HCT116 (cell line): ENCODE results near the gene NEURL4.

Source experiments
- ELF1 ChIP-seq: IDR thresholded peaks from 2 replicates; pipeline ENCODE4 v1.6.1; 2012; ENCODE audit warnings: low read depth, borderline replicate concordance
- EZH2 ChIP-seq: fragments of 200-600 bp; sonication (generic); IDR thresholded peaks from 2 replicates; pipeline ENCODE4 v1.6.1; 2017; ENCODE audit warnings: antibody characterized with exemption, mixed run types
- FOSL1 ChIP-seq: IDR thresholded peaks from 2 replicates; pipeline ENCODE4 v1.6.1; 2012; ENCODE audit warnings: low read depth
- JUND ChIP-seq: IDR thresholded peaks from 2 replicates; pipeline ENCODE4 v1.6.1; 2012
- POLR2A ChIP-seq: IDR thresholded peaks from 2 replicates; pipeline ENCODE4 v1.7.0; 2011; ENCODE audit warnings: borderline replicate concordance; ENCODE audit not compliant: insufficient read depth, insufficient read length; ENCODE audit errors: extremely low read depth
- RAD21 ChIP-seq: IDR thresholded peaks from 2 replicates; pipeline ENCODE4 v1.6.1; 2012; ENCODE audit warnings: low read depth, mild to moderate bottlenecking
- SIN3A ChIP-seq: IDR thresholded peaks from 2 replicates; pipeline ENCODE4 v1.6.1; 2012; ENCODE audit warnings: low read depth
- ZNF274 ChIP-seq: fragments of 200-500 bp; sonication (Bioruptor generic); IDR thresholded peaks from 2 replicates; pipeline ENCODE4 v1.6.1; 2014; ENCODE audit warnings: mild to moderate bottlenecking, low read depth, low read length, inconsistent platforms
- TF ChIP-seq, protein P1 (sequence below): IDR thresholded peaks from 2 replicates; pipeline ENCODE4 v1.6.1; 2012
- TF ChIP-seq, protein P2 (sequence below), 3 experiments: fragments of 200-600 bp in 1 of 3; sonication (generic) in 1 of 3; IDR thresholded peaks in 2 of 3; conservative IDR thresholded peaks in 1 of 3; 2 replicates each; pipeline ENCODE4 v1.5.1; 2012 to 2017; ENCODE audit warnings: low read depth in 2 of 3, low read length in 2 of 3, antibody characterized with exemption in 1 of 3, borderline replicate concordance in 1 of 3, control low read depth in 1 of 3, mild to moderate bottlenecking in 1 of 3, mixed read lengths in 1 of 3, mixed run types in 1 of 3, moderate library complexity in 1 of 3; ENCODE audit not compliant: insufficient read depth in 1 of 3
- TF ChIP-seq, protein P3 (sequence below): IDR thresholded peaks from 2 replicates; pipeline ENCODE4 v1.6.1; 2012; ENCODE audit warnings: low read depth
- TF ChIP-seq, protein P4 (sequence below): IDR thresholded peaks from 2 replicates; pipeline ENCODE4 v1.6.1; 2012

DNA sequence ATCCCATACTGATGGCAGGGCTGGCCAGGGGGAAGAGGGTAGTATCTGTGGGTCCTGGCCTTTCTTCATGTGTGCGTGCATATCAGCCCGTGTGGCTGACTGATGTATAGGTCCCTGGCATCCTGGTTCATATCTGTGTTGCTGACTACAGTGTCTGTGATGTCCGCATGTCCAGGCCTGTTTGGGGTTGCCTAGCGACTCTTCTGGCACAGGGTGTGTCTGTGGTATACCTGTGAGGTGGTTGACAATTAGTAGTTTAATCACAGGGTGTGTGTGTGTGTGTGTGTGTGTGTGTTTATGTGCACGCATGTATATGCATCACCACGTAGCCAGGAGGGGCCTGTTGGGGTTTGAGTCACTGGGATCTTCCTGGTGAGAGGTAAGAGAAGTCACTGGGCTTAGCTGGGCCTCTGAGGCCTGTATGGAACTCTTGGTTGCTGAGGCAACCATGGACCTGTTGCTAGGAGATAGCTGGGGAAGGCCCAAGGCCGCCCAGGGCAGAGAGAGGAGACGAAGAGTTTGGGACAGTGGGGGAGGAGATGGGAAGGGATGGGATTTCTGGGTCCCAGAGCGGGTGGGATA lies 25.2 kb upstream of the NEURL4 start:
- TF ChIP-seq POLR2A (no peak), ELF1 (no peak), EZH2 (no peak), FOSL1 (no peak), RAD21 (no peak), SIN3A (no peak), JUND (no peak), ZNF274 (no peak)
- TF ChIP-seq, protein P1, sequence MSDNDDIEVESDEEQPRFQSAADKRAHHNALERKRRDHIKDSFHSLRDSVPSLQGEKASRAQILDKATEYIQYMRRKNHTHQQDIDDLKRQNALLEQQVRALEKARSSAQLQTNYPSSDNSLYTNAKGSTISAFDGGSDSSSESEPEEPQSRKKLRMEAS: no peak
- TF ChIP-seq, protein P2, sequence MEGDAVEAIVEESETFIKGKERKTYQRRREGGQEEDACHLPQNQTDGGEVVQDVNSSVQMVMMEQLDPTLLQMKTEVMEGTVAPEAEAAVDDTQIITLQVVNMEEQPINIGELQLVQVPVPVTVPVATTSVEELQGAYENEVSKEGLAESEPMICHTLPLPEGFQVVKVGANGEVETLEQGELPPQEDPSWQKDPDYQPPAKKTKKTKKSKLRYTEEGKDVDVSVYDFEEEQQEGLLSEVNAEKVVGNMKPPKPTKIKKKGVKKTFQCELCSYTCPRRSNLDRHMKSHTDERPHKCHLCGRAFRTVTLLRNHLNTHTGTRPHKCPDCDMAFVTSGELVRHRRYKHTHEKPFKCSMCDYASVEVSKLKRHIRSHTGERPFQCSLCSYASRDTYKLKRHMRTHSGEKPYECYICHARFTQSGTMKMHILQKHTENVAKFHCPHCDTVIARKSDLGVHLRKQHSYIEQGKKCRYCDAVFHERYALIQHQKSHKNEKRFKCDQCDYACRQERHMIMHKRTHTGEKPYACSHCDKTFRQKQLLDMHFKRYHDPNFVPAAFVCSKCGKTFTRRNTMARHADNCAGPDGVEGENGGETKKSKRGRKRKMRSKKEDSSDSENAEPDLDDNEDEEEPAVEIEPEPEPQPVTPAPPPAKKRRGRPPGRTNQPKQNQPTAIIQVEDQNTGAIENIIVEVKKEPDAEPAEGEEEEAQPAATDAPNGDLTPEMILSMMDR (IDR thresholded peaks at IDR 0.05 in 2 of 3, conservative IDR thresholded peaks at IDR 0.05 in 1 of 3; ENCODE audit: borderline replicate concordance in 1 of 3, insufficient read depth in 1 of 3, low read depth in 2 of 3, low read length in 2 of 3): no peak
- TF ChIP-seq, protein P3, sequence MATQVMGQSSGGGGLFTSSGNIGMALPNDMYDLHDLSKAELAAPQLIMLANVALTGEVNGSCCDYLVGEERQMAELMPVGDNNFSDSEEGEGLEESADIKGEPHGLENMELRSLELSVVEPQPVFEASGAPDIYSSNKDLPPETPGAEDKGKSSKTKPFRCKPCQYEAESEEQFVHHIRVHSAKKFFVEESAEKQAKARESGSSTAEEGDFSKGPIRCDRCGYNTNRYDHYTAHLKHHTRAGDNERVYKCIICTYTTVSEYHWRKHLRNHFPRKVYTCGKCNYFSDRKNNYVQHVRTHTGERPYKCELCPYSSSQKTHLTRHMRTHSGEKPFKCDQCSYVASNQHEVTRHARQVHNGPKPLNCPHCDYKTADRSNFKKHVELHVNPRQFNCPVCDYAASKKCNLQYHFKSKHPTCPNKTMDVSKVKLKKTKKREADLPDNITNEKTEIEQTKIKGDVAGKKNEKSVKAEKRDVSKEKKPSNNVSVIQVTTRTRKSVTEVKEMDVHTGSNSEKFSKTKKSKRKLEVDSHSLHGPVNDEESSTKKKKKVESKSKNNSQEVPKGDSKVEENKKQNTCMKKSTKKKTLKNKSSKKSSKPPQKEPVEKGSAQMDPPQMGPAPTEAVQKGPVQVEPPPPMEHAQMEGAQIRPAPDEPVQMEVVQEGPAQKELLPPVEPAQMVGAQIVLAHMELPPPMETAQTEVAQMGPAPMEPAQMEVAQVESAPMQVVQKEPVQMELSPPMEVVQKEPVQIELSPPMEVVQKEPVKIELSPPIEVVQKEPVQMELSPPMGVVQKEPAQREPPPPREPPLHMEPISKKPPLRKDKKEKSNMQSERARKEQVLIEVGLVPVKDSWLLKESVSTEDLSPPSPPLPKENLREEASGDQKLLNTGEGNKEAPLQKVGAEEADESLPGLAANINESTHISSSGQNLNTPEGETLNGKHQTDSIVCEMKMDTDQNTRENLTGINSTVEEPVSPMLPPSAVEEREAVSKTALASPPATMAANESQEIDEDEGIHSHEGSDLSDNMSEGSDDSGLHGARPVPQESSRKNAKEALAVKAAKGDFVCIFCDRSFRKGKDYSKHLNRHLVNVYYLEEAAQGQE: no peak
- TF ChIP-seq, protein P4, sequence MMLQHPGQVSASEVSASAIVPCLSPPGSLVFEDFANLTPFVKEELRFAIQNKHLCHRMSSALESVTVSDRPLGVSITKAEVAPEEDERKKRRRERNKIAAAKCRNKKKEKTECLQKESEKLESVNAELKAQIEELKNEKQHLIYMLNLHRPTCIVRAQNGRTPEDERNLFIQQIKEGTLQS: no peak
